EH (cell line): ENCODE data around the gene PRRT2.

Experiments
- DNase-seq: peaks from one replicate; pipeline ENCODE4 v3.0.0-alpha.2; 2015; ENCODE audit warnings: low read depth

Gene PRRT2

GRCh38 chr16:29835926-29836325, 23.9 kb downstream of the PRRT2 start:
- DNase-seq = no peak

- no peak for DNase-seq
Observed at GRCh38 chr16:29836623-29837022, 24.6 kb downstream of the PRRT2 start.

DNA sequence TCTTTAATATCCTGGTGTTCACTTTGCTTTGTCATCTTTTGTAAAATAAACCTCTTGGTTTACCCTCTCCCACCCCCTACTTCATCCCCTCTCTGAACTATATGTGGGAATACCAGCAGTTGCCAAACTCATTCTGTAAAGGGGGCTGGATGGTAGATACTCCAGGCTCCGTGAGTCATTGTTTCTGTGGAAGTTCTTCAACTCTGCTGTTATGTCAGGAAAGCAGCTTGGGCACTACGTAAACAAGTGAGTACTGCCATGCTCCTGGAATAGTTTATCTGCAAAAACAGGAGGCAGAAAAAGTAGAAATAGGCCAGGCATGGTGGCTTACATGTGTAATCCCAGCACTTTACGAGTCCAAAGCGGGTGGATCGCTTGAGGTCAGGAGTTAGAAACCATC, 25.8 kb downstream of the PRRT2 start:
- no peak for DNase-seq

- no peak for DNase-seq
Observed at GRCh38 chr16:29839822-29840221, 27.8 kb downstream of the PRRT2 start.

DNA sequence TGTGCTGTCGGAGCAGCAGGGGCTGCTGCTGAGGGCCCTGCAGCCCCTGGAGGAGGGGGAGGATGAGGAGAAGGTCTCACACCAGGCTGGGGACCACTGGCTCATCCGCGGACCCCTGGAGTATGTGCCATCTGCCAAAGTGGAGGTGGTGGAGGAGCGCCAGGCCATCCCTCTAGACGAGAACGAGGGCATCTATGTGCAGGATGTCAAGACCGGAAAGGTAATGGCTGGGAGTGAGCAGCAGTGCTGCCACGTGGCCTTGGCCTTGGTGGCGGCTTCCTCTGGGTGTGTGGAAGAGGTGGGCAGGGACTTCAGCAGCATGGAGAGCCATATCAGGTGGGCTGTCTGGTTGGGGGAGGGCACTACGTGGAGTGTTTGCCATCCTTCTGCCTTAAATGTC, 28.2 kb downstream of the PRRT2 start:
- DNase-seq = no peak

DNA sequence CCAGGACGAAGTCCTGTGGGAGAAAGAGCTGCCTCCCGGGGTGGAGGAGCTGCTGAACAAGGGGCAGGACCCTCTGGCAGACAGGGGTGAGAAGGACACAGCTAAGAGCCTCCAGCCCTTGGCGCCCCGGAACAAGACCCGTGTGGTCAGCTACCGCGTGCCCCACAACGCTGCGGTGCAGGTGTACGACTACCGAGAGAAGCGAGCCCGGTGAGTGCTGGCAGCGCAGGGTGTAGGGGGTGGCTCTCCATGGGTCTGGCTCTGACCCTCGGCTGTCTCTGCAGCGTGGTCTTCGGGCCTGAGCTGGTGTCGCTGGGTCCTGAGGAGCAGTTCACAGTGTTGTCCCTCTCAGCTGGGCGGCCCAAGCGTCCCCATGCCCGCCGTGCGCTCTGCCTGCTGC, 29.6 kb downstream of the PRRT2 start:
- no peak for DNase-seq

GRCh38 chr16:29842732-29843346, 30.8 kb downstream of the PRRT2 start:
- no peak for DNase-seq

DNA sequence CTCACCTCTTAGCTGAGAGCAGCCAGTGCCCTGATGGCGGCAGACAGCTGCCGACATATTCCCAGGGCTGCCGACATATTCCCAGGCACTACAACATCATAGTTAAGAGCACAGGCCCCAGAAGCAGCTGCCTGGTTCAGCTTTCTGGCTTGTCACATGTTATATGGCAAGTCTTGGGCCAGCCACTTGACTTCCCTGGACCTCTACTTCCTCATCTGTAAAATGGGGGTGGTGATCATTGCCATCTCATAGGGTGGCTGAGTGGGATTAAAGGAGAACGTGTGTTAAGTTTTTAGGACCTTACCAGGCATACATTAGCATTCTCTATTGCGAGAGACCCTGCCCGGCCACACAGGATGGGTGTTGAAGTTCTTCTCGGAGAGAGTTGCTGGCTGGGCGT, 31.9 kb downstream of the PRRT2 start:
- no peak for DNase-seq

- no peak for DNase-seq
Observed at GRCh38 chr16:29844575-29845331, 32.8 kb downstream of the PRRT2 start.

DNA sequence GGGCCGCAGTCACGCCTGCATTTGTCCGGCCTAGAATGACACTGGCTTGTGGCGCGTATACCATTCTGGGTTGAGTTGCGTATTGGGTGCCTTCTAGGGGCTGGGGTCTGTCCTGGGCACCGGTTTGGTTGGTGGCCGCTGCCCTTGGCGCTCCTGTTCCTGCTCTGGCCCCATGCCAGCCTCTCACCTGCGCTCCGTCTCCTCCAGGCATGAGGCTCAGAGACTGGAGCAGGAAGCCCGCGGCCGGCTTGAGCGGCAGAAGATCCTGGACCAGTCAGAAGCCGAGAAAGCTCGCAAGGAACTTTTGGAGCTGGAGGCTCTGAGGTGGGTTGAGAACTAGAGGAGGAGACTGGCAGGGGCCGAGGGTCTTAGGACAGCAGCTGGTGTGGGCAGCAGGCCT, 33.7 kb downstream of the PRRT2 start:
- no peak for DNase-seq

DNA sequence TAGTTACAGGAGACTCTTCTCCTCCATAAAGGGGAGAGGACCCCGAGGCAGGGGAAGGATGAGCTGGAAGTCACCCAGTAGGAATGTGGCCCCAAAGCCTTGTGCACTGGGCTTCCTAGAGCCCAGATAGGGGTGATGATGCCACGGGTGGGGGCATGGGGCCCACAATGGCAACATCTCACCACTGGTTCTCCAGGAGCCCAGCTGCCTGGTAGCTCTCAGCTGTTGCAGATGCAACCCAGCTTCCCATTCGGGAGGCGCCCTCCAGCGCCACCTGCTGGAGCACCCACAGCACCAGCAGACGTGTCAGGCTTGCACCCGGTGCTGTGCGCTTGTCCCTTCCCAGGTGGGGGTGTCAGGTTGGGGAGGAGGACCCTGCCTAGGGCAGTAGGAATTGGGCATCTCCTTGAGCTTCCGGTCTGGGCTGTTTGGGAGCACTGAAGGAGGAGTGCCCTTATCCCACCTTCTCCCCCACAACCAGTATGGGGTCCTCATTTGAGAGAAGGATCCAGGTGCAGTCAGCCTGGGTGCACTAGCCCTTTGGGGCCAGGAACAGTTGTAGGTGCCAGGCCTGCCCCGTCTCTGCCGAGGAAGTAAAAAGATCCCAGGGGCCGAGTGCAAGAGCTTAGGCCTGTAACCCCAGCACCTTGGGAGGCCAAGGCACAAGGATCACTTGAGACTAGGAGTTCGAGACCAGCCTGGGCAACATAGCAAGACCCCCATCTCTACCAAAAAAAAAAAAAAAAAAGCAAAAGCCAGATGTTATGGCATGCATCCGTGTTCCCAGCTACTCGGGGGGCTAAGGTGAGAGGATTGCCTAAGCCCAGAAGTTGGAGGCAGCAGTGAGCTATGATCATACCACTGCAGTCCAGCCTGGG, 36.7 kb downstream of the PRRT2 start:
- DNase-seq = peak; percentile 72

- no peak for DNase-seq
Observed at GRCh38 chr16:29849505-29849904, 37.5 kb downstream of the PRRT2 start.

- DNase-seq = no peak
Observed at GRCh38 chr16:29850998-29851397, 39.0 kb downstream of the PRRT2 start.

DNA sequence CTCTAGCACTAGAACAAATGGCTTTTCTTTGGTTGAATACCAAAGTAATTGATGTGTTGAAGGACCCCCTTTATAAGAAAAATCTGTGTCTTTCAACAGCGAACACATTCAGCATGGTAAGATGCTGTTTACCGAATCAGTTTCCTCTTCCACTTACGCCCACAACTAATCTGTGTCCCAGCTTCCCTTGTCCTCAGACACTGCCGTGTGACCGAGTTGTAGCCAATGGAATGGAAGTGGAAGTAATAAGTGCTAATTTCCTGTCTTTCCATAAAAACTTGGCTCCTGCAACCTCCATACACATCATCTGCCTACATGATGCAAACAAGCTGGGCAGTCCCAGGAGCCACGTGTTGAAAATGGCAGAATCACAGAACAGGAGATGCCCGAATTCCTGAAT, 40.7 kb downstream of the PRRT2 start:
- peak; percentile 81 for DNase-seq

- DNase-seq = no peak
Observed at GRCh38 chr16:29854520-29855100, 42.6 kb downstream of the PRRT2 start.

DNA sequence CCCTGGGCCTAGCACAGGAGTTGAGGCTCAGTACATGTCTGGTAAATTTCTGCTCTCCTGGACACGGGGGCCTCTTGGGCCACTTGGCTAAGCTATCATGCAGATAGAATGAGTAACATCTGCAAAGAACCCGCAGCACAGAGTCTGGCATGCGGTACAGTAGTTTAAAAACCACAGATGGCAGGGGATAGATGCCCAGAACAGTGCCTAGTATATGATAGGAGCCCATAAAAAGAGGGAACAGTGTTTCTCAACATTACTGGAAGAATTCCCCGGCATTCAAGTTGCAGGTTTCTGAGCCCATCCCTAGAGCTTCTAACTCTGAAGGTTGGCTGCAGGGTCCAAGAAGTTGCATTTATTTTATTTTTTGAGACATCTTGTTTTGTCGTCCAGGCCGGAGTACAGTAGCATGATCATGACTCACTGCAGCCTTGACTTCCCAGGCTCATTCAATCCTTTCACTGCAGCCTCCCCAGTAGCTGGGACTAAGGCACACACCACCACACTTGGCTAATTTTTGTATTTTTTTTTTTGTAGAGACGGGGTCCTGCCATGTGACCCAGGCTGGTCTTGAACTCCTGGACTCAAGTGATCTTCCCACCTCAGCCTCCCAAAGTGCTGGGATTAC, 45.3 kb downstream of the PRRT2 start:
- peak; percentile 89 for DNase-seq

GRCh38 chr16:29858149-29858849, 46.3 kb downstream of the PRRT2 start:
- no peak for DNase-seq

DNA sequence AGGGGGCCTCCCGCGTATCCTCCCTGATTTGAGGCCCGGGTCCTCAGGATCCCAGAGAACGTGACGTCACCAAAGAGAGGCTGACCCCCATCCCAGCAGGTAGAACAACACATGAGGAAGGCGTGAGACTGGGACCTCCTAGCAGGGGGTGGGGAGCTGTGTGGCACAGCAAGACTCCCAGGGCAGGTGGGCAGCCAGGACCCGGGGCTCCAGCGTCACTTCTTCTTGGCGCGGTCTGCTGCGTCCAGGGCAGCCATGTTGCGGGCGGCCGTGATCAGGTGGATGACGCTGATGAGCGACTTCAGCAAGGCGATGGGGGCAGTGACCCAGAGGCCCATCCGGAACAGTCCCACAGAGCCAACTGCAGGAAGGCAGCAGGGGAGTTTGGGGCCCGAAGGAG, 47.0 kb downstream of the PRRT2 start:
- no peak for DNase-seq

GRCh38 chr16:29860218-29860617, 48.2 kb downstream of the PRRT2 start:
- DNase-seq = no peak

GRCh38 chr16:29862383-29862883, 50.4 kb downstream of the PRRT2 start:
- peak; percentile 42 for DNase-seq
